Neural progenitor cell (in vitro differentiated cells): ENCODE results near the gene CIB1. TPM values are rescaled to one million over a fixed set of nuclear protein-coding genes. Genes with fewer than 3 reads are reported as not detected.

Experiments
- DNase-seq: peaks from one replicate; pipeline ENCODE4 v3.0.0-alpha.2; 2016; ENCODE audit warnings: low spot score
- H2AFZ ChIP-seq: fragments of 200-600 bp; sonication (generic); replicated peaks from 2 replicates; pipeline ENCODE4 v1.6.1; 2016; ENCODE audit warnings: antibody characterized with exemption
- H3F3A ChIP-seq: fragments of 200-600 bp; sonication (generic); 2 replicates; pipeline ENCODE4 v1.6.1; 2016; ENCODE audit warnings: antibody characterized with exemption, low read depth
- H3K27ac ChIP-seq: fragments of 200-600 bp; sonication (generic); 2 replicates; pipeline ENCODE4 v1.5.1; 2016; ENCODE audit warnings: mild to moderate bottlenecking
- H3K27me3 ChIP-seq: fragments of 200-600 bp; sonication (generic); 2 replicates; pipeline ENCODE4 v1.6.1; 2016; ENCODE audit warnings: mild to moderate bottlenecking, moderate library complexity
- H3K36me3 ChIP-seq: fragments of 200-600 bp; sonication (generic); 2 replicates; pipeline ENCODE4 v1.5.1; 2016
- H3K4me1 ChIP-seq: fragments of 200-600 bp; sonication (generic); 2 replicates; pipeline ENCODE4 v1.6.1; 2016; ENCODE audit warnings: mixed run types
- H3K4me2 ChIP-seq: fragments of 200-600 bp; sonication (generic); 2 replicates; pipeline ENCODE4 v1.6.1; 2016
- H3K4me3 ChIP-seq: fragments of 200-600 bp; sonication (generic); 2 replicates; pipeline ENCODE4 v1.5.1; 2016
- H3K79me2 ChIP-seq: fragments of 200-600 bp; sonication (generic); 2 replicates; pipeline ENCODE4 v1.6.1; 2016; ENCODE audit warnings: low read depth
- H3K9ac ChIP-seq: fragments of 200-600 bp; sonication (generic); 2 replicates; pipeline ENCODE4 v1.6.1; 2016
- H3K9me3 ChIP-seq: fragments of 200-600 bp; sonication (generic); 2 replicates; pipeline ENCODE4 v1.5.1; 2016; ENCODE audit warnings: low read depth
- H4K20me1 ChIP-seq: fragments of 200-600 bp; sonication (generic); 2 replicates; pipeline ENCODE4 v1.6.1; 2016; ENCODE audit warnings: low read depth
- H3K27ac Mint-ChIP-seq: 3 replicates; pipeline ENCODE4 v1.8.0; 2021; ENCODE audit warnings: mixed read lengths
- H3K27me3 Mint-ChIP-seq: 2 replicates; pipeline ENCODE4 v1.8.0; 2022; ENCODE audit warnings: low read depth, mild to moderate bottlenecking, inconsistent platforms, moderate library complexity, mixed read lengths; ENCODE audit not compliant: insufficient read depth
- H3K36me3 Mint-ChIP-seq: 3 replicates; pipeline ENCODE4 v1.8.0; 2021; ENCODE audit warnings: mixed read lengths
- H3K4me1 Mint-ChIP-seq: 3 replicates; pipeline ENCODE4 v1.8.0; 2021; ENCODE audit warnings: mixed read lengths
- H3K4me3 Mint-ChIP-seq: 3 replicates; pipeline ENCODE4 v1.8.0; 2021; ENCODE audit warnings: mild to moderate bottlenecking, moderate library complexity, mixed read lengths
- H3K9me3 Mint-ChIP-seq: 3 replicates; pipeline ENCODE4 v1.8.0; 2020; ENCODE audit warnings: mixed read lengths
- EZH2 ChIP-seq: fragments of 200-600 bp; sonication (generic); IDR thresholded peaks from 2 replicates; pipeline ENCODE4 v1.6.1; 2017; ENCODE audit warnings: antibody characterized with exemption, mild to moderate bottlenecking, moderate library complexity
- EZH2phosphoT487 ChIP-seq: fragments of 200-600 bp; sonication (generic); IDR thresholded peaks from 2 replicates; pipeline ENCODE4 v1.6.1; 2017; ENCODE audit warnings: antibody characterized with exemption
- total RNA-seq: library from RNA; depleted of rRNA; stranded (reverse); fragments of >200 nt; gene quantifications from 2 replicates; pipeline ENCODE4 v1.2.3, GENCODE V29; 2015; ENCODE audit warnings: low replicate concordance
- TF ChIP-seq, protein P1 (sequence below): fragments of 200-600 bp; sonication (generic); IDR thresholded peaks from 2 replicates; pipeline ENCODE4 v1.5.1; 2017; ENCODE audit warnings: antibody characterized with exemption, mild to moderate bottlenecking

Gene CIB1
- total RNA-seq, 1 donor from 2014 or later: 5.2 TPM

DNA sequence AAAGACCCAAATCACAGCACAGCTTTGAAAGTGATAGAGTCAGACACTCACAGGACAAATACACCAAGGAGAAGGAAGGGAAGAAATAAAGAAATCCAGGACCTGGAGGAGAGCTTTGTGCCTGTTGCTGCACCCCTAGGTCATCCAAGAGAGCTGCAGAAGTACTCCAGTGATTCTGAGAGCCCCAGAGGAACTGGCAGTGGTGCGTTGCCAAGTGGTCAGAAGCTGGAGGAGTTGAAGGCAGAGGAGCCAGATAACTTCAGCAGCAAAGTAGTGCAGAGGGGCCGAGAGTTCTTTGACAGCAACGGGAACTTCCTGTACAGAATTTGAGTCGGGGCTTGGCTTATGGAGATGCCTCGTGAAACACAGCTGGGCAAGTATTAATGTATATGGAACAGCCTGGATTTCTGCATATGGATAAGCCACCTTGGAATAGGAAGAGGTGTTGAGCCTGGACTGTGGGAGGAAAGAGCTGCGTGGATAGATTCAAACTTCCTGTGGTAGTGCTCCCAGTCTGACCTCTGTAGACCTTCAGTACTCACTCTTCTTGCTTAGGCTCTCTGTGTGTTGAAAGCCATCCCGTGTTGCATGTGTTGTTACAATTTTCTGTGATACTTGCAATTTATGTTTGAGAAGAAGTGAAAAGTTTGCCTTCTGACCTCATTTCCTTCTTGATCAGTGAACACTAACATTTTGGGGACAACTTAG lies 37.9 kb upstream of the CIB1 start:
- peaks cover 50% of the 10 kb centered on the region for H3K79me2 ChIP-seq
- H3K4me3 ChIP-seq: no peak overlapping the region
- peaks cover 17% of the 10 kb centered on the region for H3K4me1 ChIP-seq
- H3K4me3 Mint-ChIP-seq: no peak overlapping the region
- no peak overlapping the region for H3K4me2 ChIP-seq
- peaks cover 32% of the 10 kb centered on the region for H4K20me1 ChIP-seq
- H3K27ac ChIP-seq: no peak overlapping the region
- H3K9me3 ChIP-seq: no peaks in the 10 kb centered on the region
- no peak overlapping the region for H3K9ac ChIP-seq
- no peak overlapping the region for H3K27ac Mint-ChIP-seq
- no peak for DNase-seq
- H3F3A ChIP-seq: peaks cover 17% of the 10 kb centered on the region
- peaks cover 20% of the 10 kb centered on the region for H3K4me1 Mint-ChIP-seq
- H3K27me3 Mint-ChIP-seq: no peaks in the 10 kb centered on the region
- H3K36me3 ChIP-seq: peaks cover 3% of the 10 kb centered on the region
- TF ChIP-seq EZH2 (no peak), EZH2phosphoT487 (no peak)
- TF ChIP-seq, protein P1, sequence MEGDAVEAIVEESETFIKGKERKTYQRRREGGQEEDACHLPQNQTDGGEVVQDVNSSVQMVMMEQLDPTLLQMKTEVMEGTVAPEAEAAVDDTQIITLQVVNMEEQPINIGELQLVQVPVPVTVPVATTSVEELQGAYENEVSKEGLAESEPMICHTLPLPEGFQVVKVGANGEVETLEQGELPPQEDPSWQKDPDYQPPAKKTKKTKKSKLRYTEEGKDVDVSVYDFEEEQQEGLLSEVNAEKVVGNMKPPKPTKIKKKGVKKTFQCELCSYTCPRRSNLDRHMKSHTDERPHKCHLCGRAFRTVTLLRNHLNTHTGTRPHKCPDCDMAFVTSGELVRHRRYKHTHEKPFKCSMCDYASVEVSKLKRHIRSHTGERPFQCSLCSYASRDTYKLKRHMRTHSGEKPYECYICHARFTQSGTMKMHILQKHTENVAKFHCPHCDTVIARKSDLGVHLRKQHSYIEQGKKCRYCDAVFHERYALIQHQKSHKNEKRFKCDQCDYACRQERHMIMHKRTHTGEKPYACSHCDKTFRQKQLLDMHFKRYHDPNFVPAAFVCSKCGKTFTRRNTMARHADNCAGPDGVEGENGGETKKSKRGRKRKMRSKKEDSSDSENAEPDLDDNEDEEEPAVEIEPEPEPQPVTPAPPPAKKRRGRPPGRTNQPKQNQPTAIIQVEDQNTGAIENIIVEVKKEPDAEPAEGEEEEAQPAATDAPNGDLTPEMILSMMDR: no peak
- H3K36me3 Mint-ChIP-seq: peaks cover 37% of the 10 kb centered on the region
- peaks cover 2% of the 10 kb centered on the region for H3K9me3 Mint-ChIP-seq
- no peak overlapping the region for H2AFZ ChIP-seq
- no peaks in the 10 kb centered on the region for H3K27me3 ChIP-seq

DNA sequence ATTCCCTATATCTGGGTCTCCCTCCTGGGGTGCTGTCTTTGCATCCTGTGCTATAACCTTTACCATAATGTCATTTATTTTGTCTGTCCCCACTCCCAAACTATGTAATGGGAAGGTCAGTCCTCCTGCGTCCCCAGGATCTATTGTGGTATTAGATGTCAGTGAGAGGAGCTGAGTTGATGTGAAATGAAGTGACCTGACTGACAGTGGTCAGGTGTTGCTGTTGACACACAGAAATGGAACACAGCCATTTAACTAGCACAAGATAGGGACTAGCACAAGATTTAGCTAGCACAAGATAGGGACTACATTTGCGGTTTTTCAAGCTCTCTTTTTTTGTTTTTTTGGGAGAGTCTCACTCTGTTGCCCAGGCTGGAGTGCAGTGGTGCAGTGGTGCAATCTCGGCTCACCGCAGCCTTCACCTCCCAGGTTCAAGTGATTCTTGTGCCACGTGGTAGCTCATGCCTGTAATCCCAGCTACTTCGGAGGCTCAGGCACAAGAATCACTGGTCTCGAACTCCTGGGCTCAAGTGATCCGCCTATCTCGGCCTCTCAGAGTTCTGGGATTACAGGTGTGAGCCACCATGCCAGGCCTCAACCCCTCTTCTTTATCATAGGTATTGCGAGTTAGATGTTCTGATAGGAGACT lies 36.9 kb upstream of the CIB1 start:
- Mint-ChIP-seq H3K9me3 (peaks cover 2% of the 10 kb centered on the region), H3K4me3 (no peak overlapping the region), H3K36me3 (peaks cover 33% of the 10 kb centered on the region), H3K4me1 (peaks cover 22% of the 10 kb centered on the region), H3K27ac (no peak overlapping the region), H3K27me3 (peaks cover 2% of the 10 kb centered on the region)
- Histone ChIP-seq H4K20me1 (peaks cover 34% of the 10 kb centered on the region), H3K79me2 (peaks cover 60% of the 10 kb centered on the region), H3K36me3 (peaks cover 3% of the 10 kb centered on the region), H3K27ac (no peak overlapping the region), H3K9ac (no peak overlapping the region), H3K4me1 (peaks cover 20% of the 10 kb centered on the region), H3K27me3 (no peaks in the 10 kb centered on the region), H3K4me2 (no peak overlapping the region), H2AFZ (no peak overlapping the region), H3K4me3 (no peak overlapping the region), H3K9me3 (no peaks in the 10 kb centered on the region), H3F3A (peaks cover 17% of the 10 kb centered on the region)
- no peak for TF ChIP-seq EZH2phosphoT487
- TF ChIP-seq EZH2: no peak
- TF ChIP-seq, protein P1: no peak
- DNase-seq: no peak

DNA sequence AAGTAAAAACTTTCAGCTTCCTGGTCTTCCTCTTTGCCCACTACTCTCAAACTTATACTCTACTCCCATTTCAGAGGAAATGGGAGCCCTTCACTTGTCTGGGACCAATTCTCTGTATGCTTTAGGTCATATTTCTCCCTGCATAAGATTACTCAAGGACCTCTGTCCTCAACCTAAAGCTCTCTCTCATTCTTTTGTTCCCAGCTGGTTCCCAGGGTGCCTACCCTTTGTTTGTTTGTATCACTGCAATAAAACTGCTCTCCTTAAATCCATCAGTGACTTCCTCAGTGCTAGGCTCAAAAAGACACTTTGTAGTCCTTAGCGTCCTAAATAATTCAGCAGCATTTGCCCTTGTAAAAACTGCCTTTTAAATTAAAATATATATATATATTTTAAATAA lies 34.7 kb upstream of the CIB1 start:
- Histone ChIP-seq H3K27ac (peak overlapping the region; percentile 18), H3K4me1 (peaks cover 24% of the 10 kb centered on the region), H3K9me3 (no peaks in the 10 kb centered on the region), H3K36me3 (peaks cover 3% of the 10 kb centered on the region), H3K4me2 (peak overlapping the region; percentile 86), H4K20me1 (peaks cover 34% of the 10 kb centered on the region), H3K79me2 (peaks cover 60% of the 10 kb centered on the region), H3F3A (peaks cover 17% of the 10 kb centered on the region), H3K4me3 (peak overlapping the region; percentile 58), H3K9ac (no peak overlapping the region), H3K27me3 (no peaks in the 10 kb centered on the region), H2AFZ (no peak overlapping the region)
- H3K36me3 Mint-ChIP-seq: peaks cover 25% of the 10 kb centered on the region
- H3K27me3 Mint-ChIP-seq: peaks cover 2% of the 10 kb centered on the region
- peak overlapping the region; percentile 68 for H3K4me3 Mint-ChIP-seq
- TF ChIP-seq EZH2 (no peak), EZH2phosphoT487 (no peak)
- TF ChIP-seq, protein P1: no peak
- no peak overlapping the region for H3K27ac Mint-ChIP-seq
- DNase-seq: peak; percentile 64
- H3K9me3 Mint-ChIP-seq: no peaks in the 10 kb centered on the region
- peaks cover 27% of the 10 kb centered on the region for H3K4me1 Mint-ChIP-seq
